ENCODE measurements around the gene OR2V2. TPM values are rescaled to one million over a fixed set of nuclear protein-coding genes. Genes with fewer than 3 reads are reported as not detected.
"Not testable (repeated sequence)": the region's sequence is repeated elsewhere in the genome, so short reads cannot be mapped to it uniquely, and the experiment has no call there.

Gene OR2V2, protein sequence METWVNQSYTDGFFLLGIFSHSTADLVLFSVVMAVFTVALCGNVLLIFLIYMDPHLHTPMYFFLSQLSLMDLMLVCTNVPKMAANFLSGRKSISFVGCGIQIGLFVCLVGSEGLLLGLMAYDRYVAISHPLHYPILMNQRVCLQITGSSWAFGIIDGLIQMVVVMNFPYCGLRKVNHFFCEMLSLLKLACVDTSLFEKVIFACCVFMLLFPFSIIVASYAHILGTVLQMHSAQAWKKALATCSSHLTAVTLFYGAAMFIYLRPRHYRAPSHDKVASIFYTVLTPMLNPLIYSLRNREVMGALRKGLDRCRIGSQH
- not detected in 2 replicates for total RNA-seq (2014; rRNA removed; shearing (Covaris generic))

DNA sequence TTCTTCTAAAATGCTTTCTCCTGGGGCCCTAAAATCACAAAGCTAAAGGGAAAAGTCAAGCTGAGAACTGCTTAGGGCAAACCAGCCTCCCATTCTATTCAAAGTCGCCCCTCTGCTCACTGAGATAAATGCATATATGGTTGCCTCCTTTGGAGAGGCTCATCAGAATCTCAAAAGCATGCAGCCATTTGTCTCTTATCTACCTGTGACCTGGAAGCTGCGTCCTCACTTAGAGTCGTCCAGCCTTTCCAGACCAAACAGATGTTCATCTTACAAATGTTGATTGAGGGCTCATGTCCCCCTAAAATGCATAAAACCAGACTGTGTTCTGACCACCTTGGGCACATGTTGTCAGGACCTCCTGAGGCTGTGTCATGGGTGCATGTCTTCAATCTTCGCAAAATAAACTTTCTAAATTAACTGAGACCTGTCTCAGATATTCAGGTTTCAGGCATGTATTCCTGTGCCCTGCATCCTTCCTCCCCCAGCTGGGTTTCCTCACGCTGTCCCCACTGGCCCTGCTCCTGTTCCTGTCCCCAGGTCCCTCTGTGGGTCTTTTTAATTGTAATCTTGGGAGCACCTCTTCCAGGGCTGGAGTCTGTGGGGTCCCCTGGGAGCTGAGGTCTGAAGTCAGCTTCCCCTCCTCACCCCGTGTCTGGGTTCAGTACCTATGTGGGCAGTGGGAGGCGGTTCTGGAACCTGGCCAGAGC lies at the start of gene OR2V2:
OR2V2 (plus strand) TSS at position 660 of the 710 bp plus-strand sequence. CDS start 7,357 bp downstream, outside the sequence.
- DNase-seq (ENCODE audit: low read depth): not testable (repeated sequence)

DNA sequence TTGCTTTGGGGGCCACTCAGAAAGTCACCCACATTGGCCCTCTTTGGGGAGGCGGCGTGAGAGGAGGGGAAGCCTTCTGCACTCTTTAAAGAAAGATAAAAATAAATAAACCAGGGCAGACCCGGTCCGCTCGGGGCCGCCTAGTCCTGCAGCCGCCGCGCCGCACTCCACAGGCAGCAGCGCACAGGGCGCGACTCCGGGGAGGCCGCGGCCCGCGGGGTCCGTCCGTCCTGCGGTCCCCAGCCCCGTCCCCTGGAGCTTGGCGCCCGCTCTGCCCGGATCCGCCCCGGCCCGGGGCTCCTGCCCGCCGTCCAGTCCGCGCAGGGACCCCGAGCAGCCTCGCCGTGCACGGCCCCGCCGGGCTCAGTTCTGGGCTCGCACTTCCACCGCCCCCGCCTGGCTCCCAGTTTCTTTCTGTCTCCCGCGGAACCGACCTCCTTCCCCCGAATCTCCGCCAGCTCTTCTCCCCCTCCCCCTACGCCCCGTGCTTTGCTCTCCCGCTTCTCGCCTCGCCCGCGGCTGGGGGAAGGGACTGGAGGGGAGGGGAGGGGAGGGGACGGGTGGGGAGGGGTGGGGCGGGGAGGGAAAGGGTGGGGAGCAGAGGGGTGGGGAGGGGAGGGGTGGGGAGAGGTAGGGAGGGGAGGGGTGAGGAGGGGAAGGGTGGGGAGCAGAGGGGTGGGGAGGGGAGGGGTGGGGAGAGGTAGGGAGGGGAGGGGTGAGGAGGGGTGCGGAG lies 49.5 kb upstream of the OR2V2 start:
- not testable (repeated sequence) for DNase-seq (ENCODE audit: low read depth)

DNA sequence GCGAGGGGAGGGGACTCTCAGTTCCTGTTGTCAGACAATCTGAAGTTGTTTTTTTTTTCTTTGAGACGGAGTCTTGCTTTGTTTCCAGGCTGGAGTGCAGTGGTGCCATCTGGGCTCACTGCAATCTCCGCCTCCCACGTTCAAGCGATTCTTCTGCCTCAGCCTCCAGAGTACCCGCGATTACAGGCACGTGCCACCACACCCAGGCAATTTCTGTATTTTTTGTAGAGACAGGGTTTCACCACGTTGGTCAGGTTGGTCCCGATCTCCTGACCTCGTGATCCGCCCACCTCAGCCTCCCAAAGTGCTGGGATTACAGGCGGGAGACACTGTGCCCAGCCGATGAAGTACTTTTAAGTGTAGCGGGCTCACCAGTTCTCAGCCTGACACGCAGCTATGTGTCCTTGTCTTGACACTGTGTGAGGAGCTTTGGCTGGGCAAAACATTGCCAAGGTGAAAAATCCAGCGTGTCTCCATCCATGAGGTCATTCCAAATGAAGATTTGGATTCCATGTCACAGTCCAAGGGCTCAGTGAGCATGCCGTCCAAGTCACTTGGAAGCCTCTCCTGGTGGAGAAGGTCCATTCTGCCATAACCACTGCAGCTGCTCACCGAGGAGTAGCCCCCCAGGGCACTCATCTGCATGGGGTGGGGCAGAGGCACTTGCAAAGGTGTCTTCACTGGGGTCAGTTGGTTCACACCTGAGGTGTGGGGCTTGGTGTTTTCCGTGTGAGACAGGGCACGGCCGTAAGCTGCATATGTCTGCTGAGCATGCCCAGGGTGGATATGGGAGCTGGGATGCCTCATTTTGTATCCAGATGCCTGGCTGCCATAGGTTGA lies 48.4 kb upstream of the OR2V2 start:
- DNase-seq (ENCODE audit: low read depth): no peak

DNA sequence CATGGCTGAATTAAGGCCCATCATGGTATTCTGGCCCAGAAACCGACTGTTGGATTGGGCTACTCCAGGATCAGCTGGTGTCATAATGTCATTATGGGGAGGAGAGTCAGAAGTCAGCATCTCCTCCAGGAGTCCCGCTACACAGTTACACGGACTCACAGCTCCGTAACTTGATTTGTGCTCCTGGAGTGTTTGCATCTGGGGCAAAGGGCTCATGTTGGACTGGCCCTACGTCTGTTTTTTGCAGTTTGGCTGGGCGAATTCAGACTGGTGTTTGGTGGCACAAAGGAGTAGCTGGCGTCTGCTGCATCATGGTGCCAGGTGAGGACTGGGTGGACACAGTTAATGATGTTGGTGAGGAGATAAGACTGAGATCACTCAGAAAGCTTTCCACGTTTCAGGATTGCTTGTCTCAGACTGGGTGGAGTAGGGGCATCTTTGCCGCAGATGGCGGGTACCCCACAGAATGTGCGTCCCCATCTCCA lies 47.7 kb upstream of the OR2V2 start:
- DNase-seq (ENCODE audit: low read depth): no peak

DNA sequence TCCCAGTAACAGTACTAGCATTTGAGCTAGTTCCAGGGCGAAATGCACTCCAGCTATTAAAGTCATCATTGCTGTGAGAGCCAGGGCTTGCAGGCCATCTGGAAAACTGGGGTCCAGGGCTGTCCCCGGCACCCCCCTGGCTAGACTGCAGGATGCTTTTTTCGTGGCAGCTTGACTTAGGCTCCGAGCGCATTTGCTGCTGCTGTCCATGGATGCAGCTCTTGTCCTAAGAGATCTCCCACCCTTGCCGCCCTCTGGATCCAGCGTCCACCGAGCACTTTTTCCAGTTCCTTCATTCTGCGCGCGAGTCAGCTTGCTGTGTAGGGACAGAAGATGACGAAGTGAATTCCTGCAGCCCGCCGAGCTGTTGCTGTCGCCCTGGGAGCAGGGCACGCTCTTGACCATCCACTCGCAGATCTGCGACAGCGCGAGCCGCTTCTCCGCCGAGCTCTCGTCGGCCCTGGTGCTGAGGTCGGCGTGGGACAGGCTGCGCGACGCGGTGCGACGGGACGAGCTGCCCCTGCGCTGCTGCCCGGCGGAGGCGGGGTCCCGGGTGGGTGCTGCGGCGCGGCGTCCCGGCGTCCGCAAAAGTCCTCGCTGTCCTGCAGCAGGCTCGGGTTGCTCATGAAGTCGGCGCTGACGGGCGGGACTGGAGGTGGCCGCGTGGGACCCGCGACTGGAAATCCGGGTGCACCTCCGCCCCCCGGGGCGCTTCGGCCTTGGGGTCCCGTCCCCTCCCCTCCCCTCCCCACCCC lies 47.1 kb upstream of the OR2V2 start:
- DNase-seq (ENCODE audit: low read depth): no peak

DNA sequence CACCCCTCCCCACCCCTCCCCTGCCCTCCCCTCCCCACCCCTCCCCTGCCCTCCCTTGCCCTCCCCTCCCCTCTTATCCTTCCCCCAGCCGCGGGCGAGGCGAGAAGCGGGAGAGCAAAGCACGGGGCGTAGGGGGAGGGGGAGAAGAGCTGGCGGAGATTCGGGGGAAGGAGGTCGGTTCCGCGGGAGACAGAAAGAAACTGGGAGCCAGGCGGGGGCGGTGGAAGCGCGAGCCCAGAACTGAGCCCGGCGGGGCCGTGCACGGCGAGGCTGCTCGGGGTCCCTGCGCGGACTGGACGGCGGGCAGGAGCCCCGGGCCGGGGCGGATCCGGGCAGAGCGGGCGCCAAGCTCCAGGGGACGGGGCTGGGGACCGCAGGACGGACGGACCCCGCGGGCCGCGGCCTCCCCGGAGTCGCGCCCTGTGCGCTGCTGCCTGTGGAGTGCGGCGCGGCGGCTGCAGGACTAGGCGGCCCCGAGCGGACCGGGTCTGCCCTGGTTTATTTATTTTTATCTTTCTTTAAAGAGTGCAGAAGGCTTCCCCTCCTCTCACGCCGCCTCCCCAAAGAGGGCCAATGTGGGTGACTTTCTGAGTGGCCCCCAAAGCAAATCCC lies 46.2 kb upstream of the OR2V2 start:
- DNase-seq (ENCODE audit: low read depth): not testable (repeated sequence)

DNA sequence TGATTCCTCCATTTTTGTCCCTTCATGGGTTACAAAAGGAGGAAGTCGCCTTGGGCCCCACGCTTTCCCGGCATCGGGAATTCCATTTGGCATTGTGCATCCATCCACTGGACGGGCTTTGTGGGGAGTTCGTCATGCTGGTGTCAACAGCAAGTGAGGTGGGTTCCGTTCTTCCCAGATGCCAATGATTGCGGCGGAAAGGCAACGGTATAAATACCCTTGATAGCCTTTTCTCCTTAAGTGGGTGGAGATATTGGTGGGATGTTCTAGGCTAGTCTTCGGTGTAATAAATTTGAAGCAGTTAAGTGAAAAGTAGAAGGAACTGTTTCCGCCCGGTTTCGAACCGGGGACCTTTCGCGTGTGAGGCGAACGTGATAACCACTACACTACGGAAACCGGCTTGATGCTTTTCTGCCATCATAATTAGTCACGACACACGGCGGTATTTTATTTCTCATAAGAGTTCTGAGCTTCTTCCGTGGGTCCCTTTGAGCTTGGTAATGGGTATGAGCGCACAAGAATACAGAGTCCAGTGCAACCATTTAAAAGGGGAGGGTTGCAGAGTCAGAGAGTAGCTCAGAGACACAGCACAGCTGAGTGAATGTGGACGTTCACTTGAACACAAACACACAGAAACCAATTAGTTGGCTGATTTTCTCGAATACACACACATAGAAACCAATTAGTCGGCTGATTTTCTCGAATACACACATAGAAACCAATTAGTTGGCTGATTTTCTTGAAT lies 45.3 kb upstream of the OR2V2 start:
- not testable (repeated sequence) for DNase-seq (ENCODE audit: low read depth)

DNA sequence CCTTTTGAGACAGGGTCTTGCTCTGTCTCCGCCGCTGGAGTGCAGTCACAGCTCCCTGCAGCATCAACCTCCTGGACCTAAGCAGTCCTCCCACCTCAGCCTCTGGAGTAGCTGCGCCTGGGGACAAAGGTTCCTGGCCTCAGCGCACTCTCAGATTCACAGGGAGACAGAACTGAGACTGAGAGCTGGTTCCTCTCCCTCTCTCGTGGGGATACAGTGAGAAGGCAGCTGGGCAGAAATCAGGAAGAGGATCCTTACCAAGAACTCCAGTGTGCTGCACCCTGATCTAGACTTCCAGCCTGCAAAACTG lies 43.2 kb upstream of the OR2V2 start:
- DNase-seq (ENCODE audit: low read depth): not testable (repeated sequence)

DNA sequence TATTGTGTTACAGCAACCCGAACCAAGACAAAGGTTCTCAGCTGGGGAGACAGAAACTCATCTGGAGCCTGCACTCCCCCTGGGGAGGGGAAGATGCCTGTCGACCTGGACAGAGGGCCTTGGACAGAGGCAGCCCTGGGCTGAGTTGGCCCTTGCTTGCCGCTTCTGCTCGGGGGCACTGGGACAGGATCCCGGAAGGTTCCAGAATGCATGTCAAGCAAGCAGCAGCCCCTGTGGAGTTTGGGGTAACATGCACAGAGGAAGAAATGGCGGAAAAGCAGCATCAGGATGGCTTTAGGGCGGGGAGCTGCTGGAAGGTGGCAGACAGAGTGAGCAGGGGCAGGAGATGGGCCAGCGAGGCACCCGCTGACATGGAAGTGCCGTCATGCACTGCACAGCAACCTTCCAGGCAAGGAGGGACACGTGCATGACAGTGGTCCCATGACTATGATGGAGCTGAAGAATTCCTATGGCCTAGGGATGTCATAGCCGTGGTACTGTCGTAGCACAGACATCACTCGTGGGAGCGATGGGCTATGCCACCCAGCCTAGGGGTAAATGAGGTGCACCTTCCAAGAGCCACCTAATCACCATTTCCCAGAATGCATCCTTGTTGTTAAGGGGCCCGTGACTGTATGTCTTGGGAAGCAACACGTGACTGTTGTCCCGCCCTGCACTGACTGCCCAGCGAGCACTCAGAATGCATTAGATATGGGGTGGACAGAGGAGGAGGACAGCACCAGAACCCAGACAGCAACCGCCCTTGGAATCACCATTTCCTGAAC lies 42.6 kb upstream of the OR2V2 start:
- not testable (repeated sequence) for DNase-seq (ENCODE audit: low read depth)

DNA sequence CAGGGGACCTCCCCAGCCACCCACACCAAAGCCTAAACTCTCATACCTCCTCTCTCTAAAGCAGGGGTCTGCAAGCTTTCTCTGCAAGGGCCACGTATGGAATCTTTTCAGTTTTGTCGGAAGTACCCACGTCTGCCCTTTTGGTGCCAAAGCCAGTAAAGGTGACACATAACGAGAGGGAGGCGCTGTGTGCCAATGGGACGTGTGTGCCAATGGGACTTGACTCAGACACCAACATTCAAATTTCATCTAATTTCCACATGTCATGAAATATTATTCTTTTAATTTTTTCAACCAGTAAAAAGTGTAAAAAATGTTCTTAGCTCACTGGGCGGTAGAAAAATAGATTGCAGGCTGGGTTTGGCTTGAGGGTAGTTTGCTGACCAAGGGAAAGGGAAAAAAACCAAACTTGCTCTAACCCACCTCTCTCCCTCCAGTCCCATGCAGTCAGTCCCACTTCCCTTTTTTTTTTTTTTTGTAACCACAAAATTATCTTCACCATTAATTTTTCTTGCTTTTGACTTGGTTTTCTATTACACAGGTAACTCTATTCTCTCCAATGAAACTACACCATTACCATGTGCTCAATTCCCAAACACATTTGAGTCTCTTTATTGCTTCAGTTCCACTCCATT lies 41.9 kb upstream of the OR2V2 start:
- no peak for DNase-seq (ENCODE audit: low read depth)

DNA sequence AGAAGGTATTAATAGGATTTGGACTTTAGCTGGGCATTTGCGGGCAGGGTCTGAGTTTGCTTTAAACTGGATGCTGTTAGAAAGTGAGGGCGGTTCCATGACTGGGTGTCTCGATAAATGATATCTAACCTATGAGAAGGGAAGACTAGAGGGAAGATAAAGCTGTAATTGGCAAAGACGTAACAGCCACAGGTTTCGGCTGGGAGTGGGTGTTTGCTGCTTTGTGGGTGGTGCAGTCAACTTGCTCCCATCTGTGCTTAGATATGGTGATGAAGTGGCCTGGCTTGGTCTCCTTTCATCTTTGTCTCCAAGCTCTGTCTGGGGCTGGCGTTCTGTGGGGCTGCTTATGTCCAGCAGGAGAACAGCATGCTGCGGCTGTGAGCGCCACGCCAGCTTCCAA lies 39.7 kb upstream of the OR2V2 start:
- DNase-seq (ENCODE audit: low read depth): no peak

DNA sequence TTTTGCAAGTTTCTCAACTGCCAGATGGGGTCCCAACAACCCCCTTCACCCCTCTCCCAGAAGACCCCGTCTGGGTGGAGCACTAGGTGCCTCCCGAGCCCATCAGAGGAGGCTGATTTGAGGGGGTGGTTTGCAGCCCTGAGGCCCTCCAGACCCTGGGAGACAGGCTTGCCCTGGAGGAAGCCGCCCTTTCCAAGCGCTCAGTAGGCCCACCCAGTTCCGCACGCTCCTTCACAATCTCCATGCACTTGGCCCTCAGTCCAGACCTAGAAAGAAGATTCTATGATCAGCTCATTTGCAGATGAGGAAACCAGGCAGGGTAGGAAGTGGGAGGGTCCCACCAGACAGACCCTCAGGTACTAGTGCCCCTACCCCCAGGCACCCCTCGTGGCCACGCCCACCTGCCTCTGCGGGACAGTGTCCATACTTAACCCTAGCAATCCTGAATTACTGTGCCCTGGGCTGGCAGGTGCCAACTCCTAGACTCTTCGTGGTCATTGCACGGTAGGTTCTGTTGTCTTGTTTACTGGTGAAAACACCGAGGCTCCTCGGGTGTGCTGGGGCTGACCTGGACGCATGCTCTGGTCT lies 38.7 kb upstream of the OR2V2 start:
- no peak for DNase-seq (ENCODE audit: low read depth)

DNA sequence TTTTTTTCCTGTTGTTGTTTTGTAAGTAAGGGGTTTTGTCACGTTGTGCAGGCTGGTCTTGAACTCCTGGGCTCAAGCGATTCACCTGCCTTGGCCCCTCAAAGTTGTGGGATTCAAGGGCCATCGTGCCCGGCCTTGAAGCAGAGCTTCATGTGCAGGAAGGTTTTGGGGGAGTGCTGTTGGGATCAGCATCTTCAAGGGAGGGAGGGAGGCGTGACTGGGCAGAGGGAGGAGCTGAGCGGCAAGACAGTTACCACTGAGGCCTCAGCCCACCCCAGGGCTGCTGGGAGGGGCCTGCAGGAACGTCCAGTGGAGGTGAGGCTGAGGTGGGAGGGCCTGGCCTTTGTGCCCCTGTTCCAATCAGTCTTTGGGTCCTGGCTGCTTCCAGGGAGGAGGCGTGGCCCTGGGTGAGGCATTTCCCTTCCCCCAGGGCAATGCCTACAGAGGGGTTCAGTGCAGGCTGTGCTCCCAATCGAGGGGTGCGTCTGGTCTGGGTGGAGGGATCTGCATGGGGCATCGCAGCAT lies 37.8 kb upstream of the OR2V2 start:
- DNase-seq (ENCODE audit: low read depth): no peak

DNA sequence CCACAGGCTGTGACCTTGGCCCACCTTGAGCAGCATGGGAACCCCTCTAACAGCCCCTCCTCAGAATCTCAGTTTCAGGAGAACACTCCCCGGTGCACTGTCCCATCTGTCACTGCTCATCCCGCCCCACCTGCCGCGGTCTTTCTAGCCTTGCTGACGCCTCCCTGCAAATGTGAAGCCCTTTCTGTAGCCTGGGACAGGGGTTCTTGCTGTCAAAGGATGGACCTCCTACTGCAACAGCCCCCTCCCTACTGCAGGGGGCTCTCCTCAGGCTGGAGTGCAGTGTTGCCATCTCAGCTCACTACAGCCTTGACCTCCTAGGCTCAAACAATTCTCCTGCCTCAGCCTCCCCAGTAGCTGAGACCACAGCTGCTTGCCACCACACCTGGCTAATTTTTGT lies 36.4 kb upstream of the OR2V2 start:
- DNase-seq (ENCODE audit: low read depth): no peak

DNA sequence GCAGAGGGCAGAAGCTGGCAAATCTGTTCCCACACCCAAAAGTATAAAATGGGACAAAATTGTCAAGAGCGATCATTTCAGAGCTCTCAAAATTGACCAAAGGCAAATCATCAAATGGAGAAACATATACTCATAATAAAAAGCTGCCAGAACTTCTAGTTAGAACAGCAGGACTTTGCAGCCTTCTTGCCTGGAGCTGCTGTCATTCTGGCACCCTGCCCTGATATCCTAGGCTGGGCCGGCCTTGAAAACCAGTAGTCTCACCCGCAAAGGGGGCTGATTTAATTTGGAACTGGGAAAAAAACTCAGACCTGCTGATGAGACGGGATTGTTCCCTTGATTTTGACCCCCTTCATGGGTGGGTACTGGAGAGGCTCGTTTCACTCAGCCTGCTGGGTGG lies 34.9 kb upstream of the OR2V2 start:
- no peak for DNase-seq (ENCODE audit: low read depth)

DNA sequence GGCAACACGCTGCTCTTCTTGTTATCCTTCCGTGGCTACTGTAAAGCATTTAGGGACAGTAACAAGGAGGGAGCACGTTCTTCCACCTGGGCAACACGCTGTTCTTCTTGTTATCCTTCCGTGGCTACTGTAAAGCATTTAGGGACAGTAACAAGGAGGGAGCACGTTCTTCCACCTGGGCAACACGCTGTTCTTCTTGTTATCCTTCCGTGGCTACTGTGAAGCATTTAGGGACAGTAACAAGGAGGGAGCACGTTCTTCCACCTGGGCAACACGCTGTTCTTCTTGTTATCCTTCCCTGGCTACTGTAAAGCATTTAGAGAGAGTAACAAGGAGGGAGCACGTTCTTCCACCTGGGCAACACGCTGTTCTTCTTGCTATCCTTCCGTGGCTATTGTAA lies 33.8 kb upstream of the OR2V2 start:
- not testable (repeated sequence) for DNase-seq (ENCODE audit: low read depth)

DNA sequence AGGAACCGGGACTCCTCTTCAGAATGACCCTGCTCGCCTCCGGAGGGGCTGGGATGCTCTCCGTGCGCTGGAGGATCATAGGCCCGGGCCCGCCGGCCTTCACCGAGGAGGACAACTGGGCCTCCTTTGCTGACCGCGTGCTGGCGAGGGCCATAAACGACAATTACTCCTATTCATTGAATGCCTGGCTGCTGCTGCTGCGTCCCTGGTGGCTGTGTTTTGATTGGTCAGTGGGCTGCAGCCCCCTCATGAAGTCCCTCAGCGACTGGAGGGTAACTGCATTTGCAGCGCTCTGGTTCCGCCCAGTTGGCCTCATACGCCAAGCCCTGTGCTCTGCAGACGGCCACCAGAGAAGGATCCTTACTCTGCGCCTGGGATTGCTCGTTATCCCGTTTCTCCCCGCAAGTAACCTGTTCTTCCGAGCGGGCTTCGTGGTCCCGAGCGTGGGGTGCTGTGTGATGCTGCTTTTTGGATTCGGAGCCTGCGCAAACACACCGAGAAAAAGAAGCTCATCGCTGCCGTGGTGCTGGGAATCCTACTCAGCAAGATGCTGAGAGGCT lies 33.0 kb upstream of the OR2V2 start:
- no peak for DNase-seq (ENCODE audit: low read depth)

All from RPMI7951 (cell line).